Epithelial cell of esophagus (primary cell): Measurements from ENCODE around the gene ACOT7.
"Not testable (repeated sequence)": the region's sequence is repeated elsewhere in the genome, so short reads cannot be mapped to it uniquely, and the experiment has no call there.

Source experiments
- DNase-seq: peaks from one replicate; pipeline ENCODE4 v3.0.0; 2010; ENCODE audit warnings: low read depth
- H3K4me3 ChIP-seq: 2 replicates; pipeline ENCODE4 v1.5.1; 2011; ENCODE audit warnings: mild to moderate bottlenecking, low read length, control low read depth
- TF ChIP-seq, protein P1 (sequence below): IDR thresholded peaks from 2 replicates; pipeline ENCODE4 v1.5.1; 2011; ENCODE audit warnings: low read depth, mild to moderate bottlenecking, low read length, control low read depth, inconsistent platforms; ENCODE audit not compliant: insufficient read depth; ENCODE audit errors: missing control alignments

ACOT7 gene

DNA sequence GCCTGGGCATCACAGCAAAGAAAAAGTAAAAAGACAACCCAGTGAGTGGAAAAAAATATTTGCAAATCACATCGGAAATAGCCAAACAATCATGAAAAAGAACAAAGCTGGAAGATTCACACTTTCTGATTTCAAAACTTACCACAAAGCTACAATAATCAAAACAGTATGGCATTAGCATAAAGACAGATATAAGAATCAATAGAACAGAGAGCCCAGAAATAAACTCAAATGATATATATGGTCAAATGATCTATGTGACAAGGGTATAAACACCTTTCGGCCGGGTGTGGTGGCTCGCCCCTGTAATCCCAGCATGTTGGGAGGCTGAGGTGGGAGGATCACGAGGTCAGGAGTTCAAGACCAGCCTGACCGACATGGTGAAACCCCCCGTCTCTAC, 13.5 kb downstream of the ACOT7 start:
- TF ChIP-seq, protein P1, sequence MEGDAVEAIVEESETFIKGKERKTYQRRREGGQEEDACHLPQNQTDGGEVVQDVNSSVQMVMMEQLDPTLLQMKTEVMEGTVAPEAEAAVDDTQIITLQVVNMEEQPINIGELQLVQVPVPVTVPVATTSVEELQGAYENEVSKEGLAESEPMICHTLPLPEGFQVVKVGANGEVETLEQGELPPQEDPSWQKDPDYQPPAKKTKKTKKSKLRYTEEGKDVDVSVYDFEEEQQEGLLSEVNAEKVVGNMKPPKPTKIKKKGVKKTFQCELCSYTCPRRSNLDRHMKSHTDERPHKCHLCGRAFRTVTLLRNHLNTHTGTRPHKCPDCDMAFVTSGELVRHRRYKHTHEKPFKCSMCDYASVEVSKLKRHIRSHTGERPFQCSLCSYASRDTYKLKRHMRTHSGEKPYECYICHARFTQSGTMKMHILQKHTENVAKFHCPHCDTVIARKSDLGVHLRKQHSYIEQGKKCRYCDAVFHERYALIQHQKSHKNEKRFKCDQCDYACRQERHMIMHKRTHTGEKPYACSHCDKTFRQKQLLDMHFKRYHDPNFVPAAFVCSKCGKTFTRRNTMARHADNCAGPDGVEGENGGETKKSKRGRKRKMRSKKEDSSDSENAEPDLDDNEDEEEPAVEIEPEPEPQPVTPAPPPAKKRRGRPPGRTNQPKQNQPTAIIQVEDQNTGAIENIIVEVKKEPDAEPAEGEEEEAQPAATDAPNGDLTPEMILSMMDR: no peak
- no peak overlapping the region for H3K4me3 ChIP-seq
- no peak for DNase-seq

DNA sequence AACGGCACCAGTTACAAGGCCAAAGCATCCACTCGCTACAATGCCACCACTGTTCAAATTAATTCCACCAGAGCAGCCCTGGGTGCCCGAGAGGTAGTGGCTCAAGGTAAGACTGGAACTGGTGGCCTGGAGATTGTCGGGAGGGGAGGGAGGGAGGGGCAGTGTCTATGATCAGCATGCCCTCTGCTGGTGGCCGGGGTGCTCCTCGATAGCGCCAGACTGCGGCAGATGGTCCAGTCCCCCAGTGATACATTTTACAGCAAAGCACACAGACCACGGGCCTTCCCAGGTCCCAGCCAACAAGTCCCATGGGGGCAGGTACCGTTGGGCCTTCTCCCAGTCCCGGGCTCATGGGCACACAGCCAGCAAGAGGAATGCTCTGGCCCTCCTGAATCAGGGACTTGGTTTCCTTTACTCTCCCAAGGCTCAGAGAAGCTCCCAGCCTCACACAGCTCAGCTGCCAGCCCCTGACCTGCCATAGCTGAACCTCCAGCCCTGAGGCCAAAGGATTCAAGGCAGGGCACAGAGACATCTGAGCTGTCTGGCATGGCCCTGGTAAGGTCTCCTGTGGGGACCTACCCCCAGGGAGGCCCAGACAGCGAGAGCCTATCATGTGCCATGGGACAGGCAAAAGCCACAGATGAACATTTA, 15.3 kb downstream of the ACOT7 start:
- no peak for DNase-seq
- TF ChIP-seq, protein P1: no peak

DNA sequence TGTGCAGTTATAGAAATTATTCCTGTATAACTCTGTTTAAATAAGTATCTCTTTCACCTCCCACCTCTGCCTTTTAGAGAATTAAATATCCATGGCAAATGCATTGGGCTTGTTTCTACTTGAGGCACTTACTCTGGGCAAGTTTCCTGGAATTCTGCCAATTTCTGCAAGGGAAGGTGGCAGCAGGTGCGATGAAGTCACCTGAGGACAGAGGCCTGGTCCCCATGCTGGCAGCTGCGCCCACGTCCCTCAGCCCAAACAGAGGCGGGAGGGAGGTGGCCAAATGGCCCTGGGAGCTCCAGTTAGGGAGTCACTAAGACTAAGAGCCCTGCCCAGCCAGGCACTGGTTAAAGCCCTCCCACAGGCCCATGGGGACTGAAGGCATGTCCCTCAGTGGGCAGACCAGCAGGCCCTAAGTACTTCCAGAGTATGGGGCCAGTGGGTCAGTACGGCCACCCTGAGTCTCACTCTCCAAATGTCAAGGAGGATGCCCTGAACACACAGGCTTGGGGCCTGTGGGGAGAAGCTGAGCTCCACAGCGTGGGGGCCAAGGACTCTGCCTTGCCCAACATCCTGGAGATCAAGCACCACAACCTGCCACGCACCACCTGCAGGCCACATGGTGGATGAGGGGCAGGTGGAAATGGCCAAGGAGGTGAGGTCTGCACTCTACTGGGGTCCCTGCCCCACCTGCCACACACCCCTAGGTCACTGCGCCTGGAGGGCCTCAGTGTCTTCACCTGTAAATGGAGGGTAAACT, 19.4 kb downstream of the ACOT7 start:
- TF ChIP-seq, protein P1: no peak
- DNase-seq: peak; percentile 82
- H3K4me3 ChIP-seq: no peak overlapping the region

More for the DNA sequence above, 15.3 kb downstream of the ACOT7 start:
- no peak overlapping the region for H3K4me3 ChIP-seq

DNA sequence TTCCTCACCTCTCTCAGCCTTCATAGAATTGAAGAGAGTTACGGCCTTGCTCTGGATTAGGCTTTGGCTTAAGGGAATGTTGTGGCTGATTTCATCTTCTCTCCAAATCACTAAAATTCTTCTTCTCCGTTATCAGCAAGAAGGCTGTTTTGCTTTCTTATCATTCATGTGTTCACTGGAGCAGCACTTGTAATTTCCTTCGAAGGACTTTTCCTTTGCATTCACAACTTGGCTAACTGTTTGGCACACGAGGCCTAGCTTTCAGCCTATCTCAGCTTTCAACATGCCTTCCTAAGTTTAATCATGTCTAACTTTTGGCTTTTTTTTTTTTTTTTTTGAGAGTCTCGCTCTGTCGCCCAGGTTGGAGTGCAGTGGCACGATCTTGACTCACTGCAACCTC, 21.3 kb downstream of the ACOT7 start:
- not testable (repeated sequence) for H3K4me3 ChIP-seq

DNA sequence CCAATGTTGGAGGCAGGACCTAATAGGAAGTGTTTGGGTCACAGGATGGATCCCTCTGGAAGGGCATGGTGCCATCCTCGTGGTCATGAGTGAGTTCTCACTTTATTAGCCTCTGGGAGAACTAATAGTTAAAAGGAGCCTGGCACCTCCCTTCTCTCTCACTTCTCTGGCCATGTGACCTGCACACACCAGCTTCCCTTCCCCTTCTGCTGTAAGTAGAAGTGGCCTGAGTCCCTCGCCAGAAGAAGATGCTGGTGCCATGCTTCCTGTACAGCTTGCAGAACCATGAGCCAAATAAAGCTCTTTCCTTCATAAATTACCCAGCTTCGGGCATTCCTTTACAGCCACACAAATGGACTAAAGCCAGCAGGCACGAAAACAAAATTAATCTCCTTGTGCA, 23.6 kb downstream of the ACOT7 start:
- no peak for DNase-seq
- H3K4me3 ChIP-seq: no peak overlapping the region
- TF ChIP-seq, protein P1: no peak

More for the DNA sequence above, 21.3 kb downstream of the ACOT7 start:
- DNase-seq: not testable (repeated sequence)

DNA sequence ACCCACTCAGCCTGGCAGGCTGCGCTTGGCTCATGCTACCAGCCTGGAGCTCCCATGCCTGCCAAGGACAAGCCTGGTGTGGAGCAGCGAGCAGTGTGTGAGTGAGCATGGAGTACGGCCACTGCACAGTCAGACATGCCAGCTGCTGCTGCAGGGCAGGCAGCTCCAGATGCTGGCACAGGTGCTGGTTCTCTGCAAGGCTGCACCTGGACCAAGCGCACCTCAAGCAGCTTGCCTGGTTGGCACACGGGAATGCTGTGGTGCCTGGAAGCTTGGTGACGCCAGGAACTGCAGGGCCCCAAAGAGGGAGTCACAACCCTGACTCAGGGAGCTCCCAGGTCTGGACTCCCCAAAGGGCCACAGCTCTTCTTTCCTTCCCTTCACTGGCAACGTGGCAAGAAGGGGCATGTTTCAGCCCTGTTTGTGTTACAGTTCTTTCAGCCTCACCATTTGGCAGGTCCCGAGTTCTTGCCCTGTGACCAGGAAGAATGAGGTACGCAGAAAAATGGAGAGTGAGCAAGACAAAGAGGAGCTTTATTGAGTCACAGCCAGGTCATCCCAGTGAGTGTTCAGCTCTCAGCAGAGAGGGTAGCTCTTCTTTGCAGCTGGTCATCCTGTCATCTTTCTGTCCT, 26.1 kb downstream of the ACOT7 start:
- TF ChIP-seq, protein P1: no peak
- H3K4me3 ChIP-seq: no peak overlapping the region
- peak; percentile 98 for DNase-seq

DNA sequence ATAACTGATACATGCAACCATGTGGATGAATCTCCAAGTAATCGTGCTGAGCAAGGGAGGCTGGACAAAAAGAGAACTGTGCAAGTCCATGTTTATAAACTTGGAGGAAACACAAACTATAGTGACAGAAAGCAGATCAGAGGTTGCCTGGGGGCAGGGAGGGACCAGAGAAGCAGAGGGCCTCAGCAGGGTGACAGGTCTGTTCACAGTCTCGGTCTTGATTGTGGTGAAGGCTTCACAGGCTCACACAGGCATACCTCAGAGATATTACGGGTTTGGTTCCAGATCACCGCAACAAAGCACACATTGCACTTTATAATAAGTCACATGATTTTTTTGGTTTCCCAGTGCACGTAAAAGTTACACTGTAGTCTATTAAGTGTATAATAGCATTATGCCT, 28.5 kb downstream of the ACOT7 start:
- TF ChIP-seq, protein P1: no peak
- DNase-seq: peak; percentile 37

More for the DNA sequence above, 28.5 kb downstream of the ACOT7 start:
- H3K4me3 ChIP-seq: no peak overlapping the region
